Heart left ventricle (tissue), 13 donors: ENCODE results near the gene PAXX.

ENCODE experiments used
- CTCF ChIP-seq, 12 donors: fragments of 200-600 bp; sonication (generic) in 4 of 12; IDR thresholded peaks; one replicate each; pipeline versions ENCODE4 v1.5.0 to v1.8.0; 2018 to 2022; ENCODE audit warnings: antibody characterized with exemption in 12 of 12, mild to moderate bottlenecking in 5 of 12
- POLR2A ChIP-seq, 2 donors: fragments of 450-650 bp; IDR thresholded peaks; one replicate each; pipeline ENCODE4 v1.6.1; 2017; ENCODE audit warnings: antibody characterized with exemption in 2 of 2, mild to moderate bottlenecking in 2 of 2, moderate library complexity in 2 of 2
- donor health status: ischemic (EF 13 %, LVEDD 7.1; RV severe dilation, severe dysfunction).
- donor health status: DM: no; HTN: yes; CAD: no.
- donor health status: DM: no; HTN: no; CAD: no.
- donor health status: ischemic (EF 25% LVEDD 6.9; RV normal size, moderate dysfunction).
- donor health status: ischemic (EF 25% LVEDD 5.7; RV mildly dilated, moderate dysfunction).
- donor health status: ischemic (EF 35%, LVEDD 5.7; RV mildly dilated, moderate dysfunction).
- donor health status: nonischemic (EF 11% LVEDD 7.7; RV severe dilation, severe dysfunction).
- donor health status: DM: yes; HTN: yes; CAD: no.
- donor health status: PGD.
- donor health status: ischemic (EF 29% LVEDD 5.4; RV normal size, mild dysfunction).
- donor health status: nonischemic (EF 23%, LVEDD 6.1; RV moderate dilation, normal function).

- no peak for TF ChIP-seq POLR2A (IDR thresholded peaks at IDR 0.05)
- no peak for TF ChIP-seq CTCF (IDR thresholded peaks at IDR 0.05)
Measured at GRCh38 chr9:136957461-136957860, 34.8 kb upstream of the PAXX start.
